ENCODE measurements around the gene PLSCR4. TPM values are rescaled to one million over a fixed set of nuclear protein-coding genes. Genes with fewer than 3 reads are reported as not detected.

The PLSCR4 gene
- total and polyA plus RNA-seq, 4 donors = 10.8 to 95.2 (median 20.8) TPM

DNA sequence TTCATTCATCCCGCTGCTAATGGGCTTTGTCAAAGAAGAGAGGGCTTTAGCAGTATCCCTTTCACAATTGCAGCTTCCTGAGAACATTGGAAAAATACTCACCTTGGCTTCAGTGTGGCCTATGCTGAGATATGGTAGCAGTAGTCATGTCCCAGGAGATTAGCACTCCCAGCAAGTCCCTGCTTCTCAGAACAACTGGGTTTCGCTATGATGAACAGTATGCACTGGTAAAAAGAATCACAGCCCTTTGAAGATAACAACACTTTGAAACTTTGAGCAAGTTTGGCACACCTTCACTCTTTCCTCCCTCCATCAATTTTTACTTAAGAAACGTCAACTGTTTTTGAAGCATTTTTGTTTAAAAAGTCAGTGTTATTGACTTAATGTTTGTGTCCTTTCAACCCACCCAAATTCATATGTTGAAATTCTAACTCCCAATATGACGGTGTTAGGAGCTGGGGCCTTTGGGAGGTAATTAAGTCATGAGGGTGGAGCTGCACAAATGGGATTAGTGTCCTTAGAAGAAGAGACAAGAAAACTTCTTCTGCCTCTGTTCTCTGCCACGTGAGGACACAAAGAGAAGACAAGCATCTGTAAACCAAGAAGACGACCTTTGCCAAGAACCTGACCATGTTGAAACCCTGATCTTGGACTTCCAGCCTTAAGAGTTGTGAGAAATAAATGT is 17.8 kb upstream of the PLSCR4 start:
- ATAC-seq (ENCODE audit: insufficient read depth, low FRiP score) (no peak), DNase-seq (no peak)
- no peak overlapping the region for H3K27ac ChIP-seq (ENCODE audit: low read depth in 1 of 2, low read length in 1 of 2)
- no peak overlapping the region for H3K4me3 ChIP-seq
- no peak overlapping the region for H3K9ac ChIP-seq (ENCODE audit: insufficient read depth in 1 of 2, low read length in 2 of 2)
- H3K36me3 ChIP-seq (ENCODE audit: control insufficient read depth in 4 of 4, insufficient read depth in 4 of 4, low read length in 4 of 4) = no peaks in the 10 kb centered on the region
- H3K4me1 ChIP-seq (ENCODE audit: control insufficient read depth in 5 of 5, insufficient read depth in 5 of 5, low read length in 5 of 5) = no peaks in the 10 kb centered on the region
- WGBS, 2 donors = 93 to 95% methylated on average over 6 of the region's 6 CpGs
- no peaks in the 10 kb centered on the region for H3K27me3 ChIP-seq (ENCODE audit: control insufficient read depth in 3 of 3, insufficient read depth in 3 of 3, low read length in 2 of 3)
- TF ChIP-seq, protein P1, sequence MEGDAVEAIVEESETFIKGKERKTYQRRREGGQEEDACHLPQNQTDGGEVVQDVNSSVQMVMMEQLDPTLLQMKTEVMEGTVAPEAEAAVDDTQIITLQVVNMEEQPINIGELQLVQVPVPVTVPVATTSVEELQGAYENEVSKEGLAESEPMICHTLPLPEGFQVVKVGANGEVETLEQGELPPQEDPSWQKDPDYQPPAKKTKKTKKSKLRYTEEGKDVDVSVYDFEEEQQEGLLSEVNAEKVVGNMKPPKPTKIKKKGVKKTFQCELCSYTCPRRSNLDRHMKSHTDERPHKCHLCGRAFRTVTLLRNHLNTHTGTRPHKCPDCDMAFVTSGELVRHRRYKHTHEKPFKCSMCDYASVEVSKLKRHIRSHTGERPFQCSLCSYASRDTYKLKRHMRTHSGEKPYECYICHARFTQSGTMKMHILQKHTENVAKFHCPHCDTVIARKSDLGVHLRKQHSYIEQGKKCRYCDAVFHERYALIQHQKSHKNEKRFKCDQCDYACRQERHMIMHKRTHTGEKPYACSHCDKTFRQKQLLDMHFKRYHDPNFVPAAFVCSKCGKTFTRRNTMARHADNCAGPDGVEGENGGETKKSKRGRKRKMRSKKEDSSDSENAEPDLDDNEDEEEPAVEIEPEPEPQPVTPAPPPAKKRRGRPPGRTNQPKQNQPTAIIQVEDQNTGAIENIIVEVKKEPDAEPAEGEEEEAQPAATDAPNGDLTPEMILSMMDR (IDR thresholded peaks at IDR 0.05; ENCODE audit: control extremely low read depth, extremely low read depth) = no peak
- no peaks in the 10 kb centered on the region for H3K9me3 ChIP-seq (ENCODE audit: control insufficient read depth in 4 of 4, insufficient read depth in 3 of 4, low read length in 3 of 4)

DNA sequence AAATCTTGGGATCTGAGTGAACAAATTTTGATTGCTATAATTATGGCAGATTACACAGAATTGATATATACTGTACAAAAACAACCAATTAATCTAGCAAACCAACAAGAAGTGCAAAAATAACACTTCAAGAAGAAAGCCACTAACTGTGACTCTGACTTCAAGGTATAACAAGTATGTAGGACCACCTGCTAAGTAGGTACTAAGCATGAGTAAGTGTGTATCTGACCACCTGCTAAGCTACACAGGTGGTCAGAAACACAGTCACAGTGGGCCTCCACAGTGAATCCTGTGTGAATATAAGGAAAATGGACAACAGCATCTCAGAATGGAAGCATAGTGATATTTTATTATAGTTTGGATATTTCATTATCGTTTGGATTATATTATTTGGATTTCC is 14.8 kb upstream of the PLSCR4 start:
- Histone ChIP-seq H3K9ac (ENCODE audit: insufficient read depth in 1 of 2, low read length in 2 of 2) (no peak overlapping the region), H3K27me3 (ENCODE audit: control insufficient read depth in 3 of 3, insufficient read depth in 3 of 3, low read length in 2 of 3) (no peaks in the 10 kb centered on the region), H3K4me3 (no peak overlapping the region), H3K4me1 (ENCODE audit: control insufficient read depth in 5 of 5, insufficient read depth in 5 of 5, low read length in 5 of 5) (no peaks in the 10 kb centered on the region), H3K36me3 (ENCODE audit: control insufficient read depth in 4 of 4, insufficient read depth in 4 of 4, low read length in 4 of 4) (no peaks in the 10 kb centered on the region), H3K9me3 (ENCODE audit: control insufficient read depth in 4 of 4, insufficient read depth in 3 of 4, low read length in 3 of 4) (no peaks in the 10 kb centered on the region), H3K27ac (ENCODE audit: low read depth in 1 of 2, low read length in 1 of 2) (no peak overlapping the region)
- TF ChIP-seq, protein P1 (IDR thresholded peaks at IDR 0.05; ENCODE audit: control extremely low read depth, extremely low read depth) = no peak
- DNase-seq = no peak
- no peak for ATAC-seq (ENCODE audit: insufficient read depth, low FRiP score)
- WGBS, 2 donors = 76 to 80% methylated on average over 1 of the region's 1 CpG

DNA sequence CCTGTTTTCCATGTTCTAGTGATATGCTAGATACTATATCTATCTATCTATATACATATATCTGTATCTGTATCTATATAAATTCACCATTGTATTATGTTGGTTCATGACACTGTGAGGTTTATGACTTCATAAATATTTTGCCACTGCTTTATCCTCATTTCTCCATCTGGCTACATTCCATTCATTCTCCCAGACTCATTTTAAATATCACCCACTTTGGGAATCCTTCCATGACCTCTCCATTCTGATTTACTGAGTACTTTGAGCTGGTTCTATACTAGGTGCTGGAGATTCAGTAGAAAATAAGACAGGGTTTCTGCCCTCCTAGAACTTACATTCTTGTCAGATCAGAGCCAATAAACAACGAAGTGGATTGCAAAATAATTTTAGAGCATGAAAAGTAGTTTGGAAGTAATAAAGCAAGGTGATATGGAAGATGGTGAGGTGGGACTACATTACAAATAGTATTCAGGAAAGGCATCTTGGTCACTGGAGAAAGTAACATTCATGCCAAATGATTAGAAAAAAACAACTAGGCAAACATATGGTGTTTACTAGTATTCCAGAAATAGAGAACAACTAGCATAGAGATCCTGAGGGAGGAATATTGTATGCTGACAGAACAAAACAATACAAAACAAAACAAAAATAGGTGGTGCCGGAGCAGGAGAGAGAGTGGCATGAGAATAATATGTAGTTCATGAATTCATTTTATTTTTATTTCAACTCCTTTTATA is 11.6 kb upstream of the PLSCR4 start:
- H3K9me3 ChIP-seq (ENCODE audit: control insufficient read depth in 4 of 4, insufficient read depth in 3 of 4, low read length in 3 of 4) = no peaks in the 10 kb centered on the region
- no peak overlapping the region for H3K4me3 ChIP-seq
- no peaks in the 10 kb centered on the region for H3K4me1 ChIP-seq (ENCODE audit: control insufficient read depth in 5 of 5, insufficient read depth in 5 of 5, low read length in 5 of 5)
- no peak overlapping the region for H3K27ac ChIP-seq (ENCODE audit: low read depth in 1 of 2, low read length in 1 of 2)
- WGBS, 2 donors = 81 to 85% methylated on average over 2 of the region's 2 CpGs
- DNase-seq (no peak), ATAC-seq (ENCODE audit: insufficient read depth, low FRiP score) (no peak)
- TF ChIP-seq, protein P1 (IDR thresholded peaks at IDR 0.05; ENCODE audit: control extremely low read depth, extremely low read depth) = no peak
- H3K36me3 ChIP-seq (ENCODE audit: control insufficient read depth in 4 of 4, insufficient read depth in 4 of 4, low read length in 4 of 4) = no peaks in the 10 kb centered on the region
- H3K9ac ChIP-seq (ENCODE audit: insufficient read depth in 1 of 2, low read length in 2 of 2) = no peak overlapping the region
- H3K27me3 ChIP-seq (ENCODE audit: control insufficient read depth in 3 of 3, insufficient read depth in 3 of 3, low read length in 2 of 3) = no peaks in the 10 kb centered on the region

Data from lung (tissue), 12 donors.